ENCODE data around the gene PAAF1.

Gene PAAF1

DNA sequence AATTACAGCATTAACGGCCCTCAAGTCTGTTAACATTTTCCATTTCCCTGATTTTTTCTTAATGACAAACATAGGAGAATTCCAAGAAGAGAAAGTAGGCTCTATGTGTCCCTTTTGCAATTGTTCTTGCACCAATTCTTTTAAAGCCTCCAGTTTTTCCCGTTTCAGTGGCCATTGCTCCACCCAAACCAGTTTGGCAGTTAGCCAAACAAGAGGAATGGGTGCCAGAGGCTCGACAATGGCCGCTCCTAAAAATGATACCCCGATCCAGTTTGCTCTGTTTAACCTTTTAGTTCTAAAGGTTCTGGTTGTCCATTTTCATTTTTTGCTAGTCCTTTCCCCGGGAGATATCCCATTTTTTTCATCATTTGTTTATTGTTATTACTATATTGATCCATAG, 67.3 kb downstream of the PAAF1 start:
- H3K9me3 ChIP-seq (ENCODE audit: control insufficient read depth, insufficient read depth, low read length): peaks cover 5% of the 10 kb centered on the region; the same call in 1 of the 2 replicates
- no peak overlapping the region for H3K4me3 ChIP-seq (ENCODE audit: low read length)
- no peaks in the 10 kb centered on the region for H4K20me1 ChIP-seq (ENCODE audit: control insufficient read depth, insufficient read depth, low read depth, low read length)
- no peaks in the 10 kb centered on the region for H3K79me2 ChIP-seq (ENCODE audit: control insufficient read depth, low read length)
- no peak overlapping the region for H3K4me2 ChIP-seq (ENCODE audit: low read length)
- H3K27me3 ChIP-seq (ENCODE audit: control insufficient read depth, low read length): no peaks in the 10 kb centered on the region
- H3K27ac ChIP-seq (ENCODE audit: low read depth, low read length): no peak overlapping the region
- no peaks in the 10 kb centered on the region for H3K36me3 ChIP-seq (ENCODE audit: control insufficient read depth, low read length)
- H3K4me1 ChIP-seq (ENCODE audit: control insufficient read depth, low read length): no peaks in the 10 kb centered on the region
- no peaks in the 10 kb centered on the region for H3K9me2 ChIP-seq (replicated peaks; ENCODE audit: control insufficient read depth, low read length)
- H3F3A ChIP-seq (ENCODE audit: control insufficient read depth, insufficient read depth): no peaks in the 10 kb centered on the region
- TF ChIP-seq, protein P1, sequence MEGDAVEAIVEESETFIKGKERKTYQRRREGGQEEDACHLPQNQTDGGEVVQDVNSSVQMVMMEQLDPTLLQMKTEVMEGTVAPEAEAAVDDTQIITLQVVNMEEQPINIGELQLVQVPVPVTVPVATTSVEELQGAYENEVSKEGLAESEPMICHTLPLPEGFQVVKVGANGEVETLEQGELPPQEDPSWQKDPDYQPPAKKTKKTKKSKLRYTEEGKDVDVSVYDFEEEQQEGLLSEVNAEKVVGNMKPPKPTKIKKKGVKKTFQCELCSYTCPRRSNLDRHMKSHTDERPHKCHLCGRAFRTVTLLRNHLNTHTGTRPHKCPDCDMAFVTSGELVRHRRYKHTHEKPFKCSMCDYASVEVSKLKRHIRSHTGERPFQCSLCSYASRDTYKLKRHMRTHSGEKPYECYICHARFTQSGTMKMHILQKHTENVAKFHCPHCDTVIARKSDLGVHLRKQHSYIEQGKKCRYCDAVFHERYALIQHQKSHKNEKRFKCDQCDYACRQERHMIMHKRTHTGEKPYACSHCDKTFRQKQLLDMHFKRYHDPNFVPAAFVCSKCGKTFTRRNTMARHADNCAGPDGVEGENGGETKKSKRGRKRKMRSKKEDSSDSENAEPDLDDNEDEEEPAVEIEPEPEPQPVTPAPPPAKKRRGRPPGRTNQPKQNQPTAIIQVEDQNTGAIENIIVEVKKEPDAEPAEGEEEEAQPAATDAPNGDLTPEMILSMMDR (IDR thresholded peaks at IDR 0.05; ENCODE audit: low read depth, low read length, poor library complexity, severe bottlenecking): no peak
- no peak for TF ChIP-seq EZH2phosphoT487 (IDR thresholded peaks at IDR 0.05; ENCODE audit: borderline replicate concordance, low read length)

DNA sequence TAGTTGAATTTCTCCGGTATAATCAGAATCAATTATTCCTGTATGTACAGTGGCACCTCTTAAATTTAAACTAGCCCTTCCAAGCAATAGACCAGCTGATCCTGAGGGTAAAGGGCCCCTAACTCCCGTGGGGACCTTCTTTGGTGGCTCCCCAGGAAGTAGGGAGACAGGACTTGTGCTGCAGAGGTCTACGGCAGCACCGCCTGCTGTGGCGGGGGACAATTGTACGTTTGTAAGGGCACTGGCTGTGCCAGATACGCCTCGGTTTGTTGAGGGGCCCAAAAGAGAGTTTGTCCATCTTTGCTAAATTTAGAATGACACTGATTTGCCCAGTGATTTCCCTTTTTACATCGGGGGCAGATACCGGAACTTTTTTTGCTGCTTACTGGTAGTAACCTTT, 68.1 kb downstream of the PAAF1 start:
- Histone ChIP-seq H3K36me3 (ENCODE audit: control insufficient read depth, low read length) (no peaks in the 10 kb centered on the region), H3K4me3 (ENCODE audit: low read length) (no peak overlapping the region), H3F3A (ENCODE audit: control insufficient read depth, insufficient read depth) (no peaks in the 10 kb centered on the region), H3K4me1 (ENCODE audit: control insufficient read depth, low read length) (no peaks in the 10 kb centered on the region), H3K9me2 (replicated peaks; ENCODE audit: control insufficient read depth, low read length) (no peaks in the 10 kb centered on the region), H4K20me1 (ENCODE audit: control insufficient read depth, insufficient read depth, low read depth, low read length) (no peaks in the 10 kb centered on the region), H3K79me2 (ENCODE audit: control insufficient read depth, low read length) (no peaks in the 10 kb centered on the region), H3K27ac (ENCODE audit: low read depth, low read length) (no peak overlapping the region), H3K9me3 (ENCODE audit: control insufficient read depth, insufficient read depth, low read length) (peaks cover 5% of the 10 kb centered on the region; the same call in 1 of the 2 replicates), H3K27me3 (ENCODE audit: control insufficient read depth, low read length) (no peaks in the 10 kb centered on the region), H3K4me2 (ENCODE audit: low read length) (no peak overlapping the region)
- TF ChIP-seq EZH2phosphoT487 (IDR thresholded peaks at IDR 0.05; ENCODE audit: borderline replicate concordance, low read length): no peak
- TF ChIP-seq, protein P1 (IDR thresholded peaks at IDR 0.05; ENCODE audit: low read depth, low read length, poor library complexity, severe bottlenecking): no peak

DNA sequence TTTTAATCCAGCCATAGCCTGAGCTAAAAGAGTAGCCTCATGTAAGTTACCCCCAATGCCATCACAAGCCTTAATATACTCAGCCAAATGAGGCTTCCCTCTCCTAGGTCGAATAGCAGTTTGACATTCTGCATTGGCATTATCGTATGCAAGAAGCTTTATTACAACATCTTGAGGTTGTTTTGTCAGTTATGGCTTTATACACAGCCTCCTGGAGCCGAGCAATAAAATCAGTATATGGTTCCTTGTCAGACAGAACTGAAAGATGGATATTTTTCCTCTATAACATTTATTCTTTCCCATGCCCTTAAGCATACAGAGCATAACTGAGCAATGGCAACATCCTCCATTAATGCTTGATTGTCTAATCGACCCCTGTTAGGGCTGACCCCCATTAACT, 68.6 kb downstream of the PAAF1 start:
- no peaks in the 10 kb centered on the region for H3K79me2 ChIP-seq (ENCODE audit: control insufficient read depth, low read length)
- no peak overlapping the region for H3K4me2 ChIP-seq (ENCODE audit: low read length)
- H3K4me1 ChIP-seq (ENCODE audit: control insufficient read depth, low read length): no peaks in the 10 kb centered on the region
- H3K27me3 ChIP-seq (ENCODE audit: control insufficient read depth, low read length): no peaks in the 10 kb centered on the region
- no peak overlapping the region for H3K27ac ChIP-seq (ENCODE audit: low read depth, low read length)
- H3F3A ChIP-seq (ENCODE audit: control insufficient read depth, insufficient read depth): no peaks in the 10 kb centered on the region
- H4K20me1 ChIP-seq (ENCODE audit: control insufficient read depth, insufficient read depth, low read depth, low read length): no peaks in the 10 kb centered on the region
- peaks cover 5% of the 10 kb centered on the region; the same call in 1 of the 2 replicates for H3K9me3 ChIP-seq (ENCODE audit: control insufficient read depth, insufficient read depth, low read length)
- H3K9me2 ChIP-seq (replicated peaks; ENCODE audit: control insufficient read depth, low read length): no peaks in the 10 kb centered on the region
- no peak overlapping the region for H3K4me3 ChIP-seq (ENCODE audit: low read length)
- no peak for TF ChIP-seq EZH2phosphoT487 (IDR thresholded peaks at IDR 0.05; ENCODE audit: borderline replicate concordance, low read length)
- TF ChIP-seq, protein P1 (IDR thresholded peaks at IDR 0.05; ENCODE audit: low read depth, low read length, poor library complexity, severe bottlenecking): no peak
- H3K36me3 ChIP-seq (ENCODE audit: control insufficient read depth, low read length): no peaks in the 10 kb centered on the region

Measured in DOHH2 (cell line).